GM23338 (cell line): ENCODE data around the gene PRPF31. TPM values are rescaled to one million over a fixed set of nuclear protein-coding genes. Genes with fewer than 3 reads are reported as not detected.

ENCODE experiments used
- ATAC-seq: fragments of 200-7000 bp; cut with Tn5 transposase; 3 replicates; pipeline ENCODE4 v1.9.1; 2020
- DNase-seq: peaks from one replicate; pipeline ENCODE4 v3.0.0-alpha.2; 2015; ENCODE audit warnings: low spot score
- H2AFZ ChIP-seq: fragments of 200-600 bp; sonication (generic); 2 replicates; pipeline ENCODE4 v1.8.0; 2016; ENCODE audit warnings: antibody characterized with exemption, mild to moderate bottlenecking, moderate library complexity
- H3F3A ChIP-seq: fragments of 200-600 bp; sonication (generic); replicated peaks from 2 replicates; pipeline ENCODE4 v1.8.0; 2017; ENCODE audit warnings: antibody characterized with exemption, mixed run types, low read depth
- H3K27ac ChIP-seq: fragments of 200-600 bp; sonication (generic); 2 replicates; pipeline ENCODE4 v1.6.1; 2016; ENCODE audit warnings: low read depth
- H3K27me3 ChIP-seq: fragments of 200-600 bp; sonication (generic); 2 replicates; pipeline ENCODE4 v1.8.0; 2016; ENCODE audit warnings: mild to moderate bottlenecking, mixed run types, moderate library complexity; ENCODE audit not compliant: insufficient read depth
- H3K36me3 ChIP-seq: fragments of 200-600 bp; sonication (generic); 2 replicates; pipeline ENCODE4 v1.8.0; 2016; ENCODE audit warnings: mild to moderate bottlenecking; ENCODE audit not compliant: insufficient read depth
- H3K4me1 ChIP-seq: fragments of 200-600 bp; sonication (generic); 2 replicates; pipeline ENCODE4 v1.8.0; 2016; ENCODE audit warnings: mild to moderate bottlenecking, moderate library complexity; ENCODE audit not compliant: insufficient read depth
- H3K4me2 ChIP-seq: fragments of 200-600 bp; sonication (generic); 2 replicates; pipeline ENCODE4 v1.7.1; 2017; ENCODE audit warnings: mixed run types
- H3K4me3 ChIP-seq: fragments of 200-600 bp; sonication (generic); 2 replicates; pipeline ENCODE4 v1.6.1; 2016; ENCODE audit warnings: mixed run types
- H3K79me2 ChIP-seq: fragments of 200-600 bp; sonication (generic); replicated peaks from 2 replicates; pipeline ENCODE4 v1.8.0; 2017; ENCODE audit warnings: mild to moderate bottlenecking; ENCODE audit not compliant: insufficient read depth
- H3K9me2 ChIP-seq: fragments of 200-600 bp; sonication (generic); 2 replicates; pipeline ENCODE4 v1.8.0; 2017; ENCODE audit not compliant: insufficient read depth
- H4K20me1 ChIP-seq: fragments of 200-600 bp; sonication (generic); replicated peaks from 2 replicates; pipeline ENCODE4 v1.8.0; 2017; ENCODE audit warnings: mild to moderate bottlenecking; ENCODE audit not compliant: insufficient read depth
- H3K27ac Mint-ChIP-seq: 2 replicates; pipeline ENCODE4 v1.8.0; 2020; ENCODE audit warnings: inconsistent platforms, mild to moderate bottlenecking, moderate library complexity, mixed read lengths
- H3K27me3 Mint-ChIP-seq: 3 replicates; pipeline ENCODE4 v1.8.0; 2022; ENCODE audit warnings: low read depth, mild to moderate bottlenecking, moderate library complexity, mixed read lengths, inconsistent platforms; ENCODE audit not compliant: insufficient read depth, poor library complexity
- H3K36me3 Mint-ChIP-seq: 3 replicates; pipeline ENCODE4 v1.8.0; 2021; ENCODE audit warnings: low read depth, mild to moderate bottlenecking, inconsistent platforms, moderate library complexity, mixed read lengths
- H3K4me1 Mint-ChIP-seq: 3 replicates; pipeline ENCODE4 v1.8.0; 2020; ENCODE audit warnings: mild to moderate bottlenecking, inconsistent platforms, mixed read lengths
- H3K4me3 Mint-ChIP-seq: 3 replicates; pipeline ENCODE4 v1.8.0; 2021; ENCODE audit warnings: moderate library complexity, mild to moderate bottlenecking, inconsistent platforms, mixed read lengths
- H3K9me3 Mint-ChIP-seq: 3 replicates; pipeline ENCODE4 v1.8.0; 2020; ENCODE audit warnings: moderate library complexity, mild to moderate bottlenecking, inconsistent platforms, mixed read lengths
- CREB1 ChIP-seq: fragments of 250-450 bp; sonication (Bioruptor Pico); IDR thresholded peaks from 2 replicates; pipeline ENCODE4 v1.5.0; 2020; ENCODE audit warnings: low read depth, mild to moderate bottlenecking, moderate library complexity
- EZH2 ChIP-seq: fragments of 200-600 bp; sonication (generic); IDR thresholded peaks from one replicate; pipeline ENCODE4 v1.8.0; 2017; ENCODE audit warnings: antibody characterized with exemption, mild to moderate bottlenecking, low read depth; ENCODE audit not compliant: unreplicated experiment
- JUNB ChIP-seq: IDR thresholded peaks from one replicate; pipeline ENCODE4 v1.6.1; 2016; ENCODE audit warnings: antibody characterized with exemption; ENCODE audit not compliant: unreplicated experiment
- NANOG ChIP-seq: IDR thresholded peaks from 2 replicates; pipeline ENCODE4 v1.6.1; 2016; ENCODE audit warnings: antibody characterized with exemption, borderline replicate concordance
- STAT1 ChIP-seq: IDR thresholded peaks from one replicate; pipeline ENCODE4 v1.6.1; 2016; ENCODE audit warnings: antibody characterized with exemption; ENCODE audit not compliant: unreplicated experiment
- ZNF114 ChIP-seq: fragments of 250-450 bp; sonication (Bioruptor Pico); IDR thresholded peaks from 2 replicates; pipeline ENCODE4 v1.5.0; 2020; ENCODE audit warnings: mild to moderate bottlenecking, moderate library complexity
- ZNF331 ChIP-seq: fragments of 250-450 bp; sonication (Bioruptor Pico); IDR thresholded peaks from 2 replicates; pipeline ENCODE4 v1.5.0; 2020; ENCODE audit warnings: low read depth, mild to moderate bottlenecking, moderate library complexity
- polyA plus RNA-seq: library from polyadenylated mRNA; unstranded; fragments of >200 nt; fragmentation: Nextera tagmentation; extraction: Ambion mirVana; gene quantifications from 2 replicates; pipeline ENCODE4 v1.2.1, GENCODE V29; 2016
- total RNA-seq: library from RNA; depleted of rRNA; stranded (reverse); fragments of >200 nt; shearing (Covaris generic); gene quantifications from 2 replicates; pipeline ENCODE4 v1.2.3, GENCODE V29; 2014
- TF ChIP-seq, protein P1 (sequence below): fragments of 250-450 bp; sonication (Bioruptor Pico); IDR thresholded peaks from 2 replicates; pipeline ENCODE4 v1.5.0; 2020; ENCODE audit warnings: mild to moderate bottlenecking, moderate library complexity
- TF ChIP-seq, protein P2 (sequence below): IDR thresholded peaks from 2 replicates; pipeline ENCODE4 v1.6.1; 2016; ENCODE audit warnings: antibody characterized with exemption
- TF ChIP-seq, protein P3 (sequence below): IDR thresholded peaks from one replicate; pipeline ENCODE4 v1.6.1; 2018; ENCODE audit warnings: antibody characterized with exemption; ENCODE audit not compliant: unreplicated experiment

The PRPF31 gene
- total and polyA plus RNA-seq, 2 experiments from 2014 or later, result 83.3 to 94.2 TPM

DNA sequence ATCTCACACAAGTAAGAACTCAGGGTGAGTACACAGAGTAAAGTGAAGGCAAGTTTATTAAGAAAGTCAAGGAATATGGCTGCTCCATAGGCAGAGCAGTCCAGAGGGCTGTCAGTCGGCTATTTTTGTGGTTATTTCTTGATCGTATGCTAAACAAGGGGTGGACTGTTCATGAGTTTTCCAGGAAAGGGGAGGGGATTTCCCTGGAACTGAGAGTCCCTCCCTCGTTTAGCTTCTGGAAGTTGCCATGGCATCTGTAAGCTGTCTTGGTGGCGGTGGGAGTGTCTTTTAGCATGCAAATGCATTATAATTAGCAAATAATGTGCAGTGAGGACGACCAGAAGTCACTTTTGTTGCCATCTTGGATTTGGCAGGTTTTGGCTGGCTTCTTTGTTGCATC, 46.1 kb upstream of the PRPF31 start:
- Histone ChIP-seq H3K36me3 (no peaks in the 10 kb centered on the region), H3K4me2 (no peak overlapping the region), H3K79me2 (no peaks in the 10 kb centered on the region), H3K9me2 (0 out of 2 replicates have a peak, but pooled peaks cover 5% of the 10 kb centered on the region), H3K27ac (no peak overlapping the region), H3K4me3 (no peak overlapping the region), H3K27me3 (no peaks in the 10 kb centered on the region), H3F3A (no peaks in the 10 kb centered on the region), H3K4me1 (no peaks in the 10 kb centered on the region), H4K20me1 (no peaks in the 10 kb centered on the region), H2AFZ (no peak overlapping the region)
- ATAC-seq (no peak), DNase-seq (no peak)
- H3K4me1 Mint-ChIP-seq, result no peaks in the 10 kb centered on the region
- peaks cover 8% of the 10 kb centered on the region for H3K27me3 Mint-ChIP-seq
- H3K4me3 Mint-ChIP-seq, result no peak overlapping the region; the same call in 2 of the 3 replicates
- H3K36me3 Mint-ChIP-seq, result no peaks in the 10 kb centered on the region; the same call in 2 of the 3 replicates
- TF ChIP-seq ZNF114, result no peak
- no peak overlapping the region for H3K27ac Mint-ChIP-seq
- peaks cover 5% of the 10 kb centered on the region; the same call in 2 of the 3 replicates for H3K9me3 Mint-ChIP-seq

DNA sequence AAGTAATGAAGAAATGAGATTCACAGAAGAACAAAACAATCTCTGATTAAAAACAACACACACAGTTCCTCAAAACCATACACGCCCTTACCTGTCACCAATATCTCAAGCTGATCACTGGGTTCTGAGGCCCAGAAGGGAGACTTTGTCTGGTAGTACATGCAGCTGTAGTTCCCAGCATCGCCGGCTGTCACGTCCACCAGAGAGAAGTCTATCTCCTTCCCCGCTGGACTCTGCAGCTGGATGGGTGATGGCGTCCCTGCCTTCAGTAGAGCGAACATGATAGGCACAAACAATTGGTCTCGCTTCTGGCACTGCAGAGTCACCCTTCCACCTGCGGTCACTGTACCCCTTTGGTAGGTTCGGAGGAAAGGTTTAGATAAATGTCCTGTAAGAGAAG, 41.7 kb upstream of the PRPF31 start:
- Histone ChIP-seq H3K27ac (no peak overlapping the region), H3K36me3 (no peaks in the 10 kb centered on the region), H4K20me1 (no peaks in the 10 kb centered on the region), H3K79me2 (no peaks in the 10 kb centered on the region), H2AFZ (no peak overlapping the region), H3K27me3 (no peaks in the 10 kb centered on the region), H3K4me3 (no peak overlapping the region), H3K4me1 (no peaks in the 10 kb centered on the region), H3F3A (no peaks in the 10 kb centered on the region), H3K9me2 (0 out of 2 replicates have a peak, but pooled peaks cover 5% of the 10 kb centered on the region), H3K4me2 (no peak overlapping the region)
- ATAC-seq (no peak), DNase-seq (no peak)
- peaks cover 8% of the 10 kb centered on the region for H3K9me3 Mint-ChIP-seq
- peaks cover 8% of the 10 kb centered on the region for H3K27me3 Mint-ChIP-seq
- H3K27ac Mint-ChIP-seq, result no peak overlapping the region
- no peaks in the 10 kb centered on the region; the same call in 2 of the 3 replicates for H3K36me3 Mint-ChIP-seq
- TF ChIP-seq JUNB, result no peak
- TF ChIP-seq ZNF331 (CRISPR knock-in tag), result no peak
- no peak for TF ChIP-seq ZNF114
- no peak for TF ChIP-seq NANOG
- TF ChIP-seq, protein P1, sequence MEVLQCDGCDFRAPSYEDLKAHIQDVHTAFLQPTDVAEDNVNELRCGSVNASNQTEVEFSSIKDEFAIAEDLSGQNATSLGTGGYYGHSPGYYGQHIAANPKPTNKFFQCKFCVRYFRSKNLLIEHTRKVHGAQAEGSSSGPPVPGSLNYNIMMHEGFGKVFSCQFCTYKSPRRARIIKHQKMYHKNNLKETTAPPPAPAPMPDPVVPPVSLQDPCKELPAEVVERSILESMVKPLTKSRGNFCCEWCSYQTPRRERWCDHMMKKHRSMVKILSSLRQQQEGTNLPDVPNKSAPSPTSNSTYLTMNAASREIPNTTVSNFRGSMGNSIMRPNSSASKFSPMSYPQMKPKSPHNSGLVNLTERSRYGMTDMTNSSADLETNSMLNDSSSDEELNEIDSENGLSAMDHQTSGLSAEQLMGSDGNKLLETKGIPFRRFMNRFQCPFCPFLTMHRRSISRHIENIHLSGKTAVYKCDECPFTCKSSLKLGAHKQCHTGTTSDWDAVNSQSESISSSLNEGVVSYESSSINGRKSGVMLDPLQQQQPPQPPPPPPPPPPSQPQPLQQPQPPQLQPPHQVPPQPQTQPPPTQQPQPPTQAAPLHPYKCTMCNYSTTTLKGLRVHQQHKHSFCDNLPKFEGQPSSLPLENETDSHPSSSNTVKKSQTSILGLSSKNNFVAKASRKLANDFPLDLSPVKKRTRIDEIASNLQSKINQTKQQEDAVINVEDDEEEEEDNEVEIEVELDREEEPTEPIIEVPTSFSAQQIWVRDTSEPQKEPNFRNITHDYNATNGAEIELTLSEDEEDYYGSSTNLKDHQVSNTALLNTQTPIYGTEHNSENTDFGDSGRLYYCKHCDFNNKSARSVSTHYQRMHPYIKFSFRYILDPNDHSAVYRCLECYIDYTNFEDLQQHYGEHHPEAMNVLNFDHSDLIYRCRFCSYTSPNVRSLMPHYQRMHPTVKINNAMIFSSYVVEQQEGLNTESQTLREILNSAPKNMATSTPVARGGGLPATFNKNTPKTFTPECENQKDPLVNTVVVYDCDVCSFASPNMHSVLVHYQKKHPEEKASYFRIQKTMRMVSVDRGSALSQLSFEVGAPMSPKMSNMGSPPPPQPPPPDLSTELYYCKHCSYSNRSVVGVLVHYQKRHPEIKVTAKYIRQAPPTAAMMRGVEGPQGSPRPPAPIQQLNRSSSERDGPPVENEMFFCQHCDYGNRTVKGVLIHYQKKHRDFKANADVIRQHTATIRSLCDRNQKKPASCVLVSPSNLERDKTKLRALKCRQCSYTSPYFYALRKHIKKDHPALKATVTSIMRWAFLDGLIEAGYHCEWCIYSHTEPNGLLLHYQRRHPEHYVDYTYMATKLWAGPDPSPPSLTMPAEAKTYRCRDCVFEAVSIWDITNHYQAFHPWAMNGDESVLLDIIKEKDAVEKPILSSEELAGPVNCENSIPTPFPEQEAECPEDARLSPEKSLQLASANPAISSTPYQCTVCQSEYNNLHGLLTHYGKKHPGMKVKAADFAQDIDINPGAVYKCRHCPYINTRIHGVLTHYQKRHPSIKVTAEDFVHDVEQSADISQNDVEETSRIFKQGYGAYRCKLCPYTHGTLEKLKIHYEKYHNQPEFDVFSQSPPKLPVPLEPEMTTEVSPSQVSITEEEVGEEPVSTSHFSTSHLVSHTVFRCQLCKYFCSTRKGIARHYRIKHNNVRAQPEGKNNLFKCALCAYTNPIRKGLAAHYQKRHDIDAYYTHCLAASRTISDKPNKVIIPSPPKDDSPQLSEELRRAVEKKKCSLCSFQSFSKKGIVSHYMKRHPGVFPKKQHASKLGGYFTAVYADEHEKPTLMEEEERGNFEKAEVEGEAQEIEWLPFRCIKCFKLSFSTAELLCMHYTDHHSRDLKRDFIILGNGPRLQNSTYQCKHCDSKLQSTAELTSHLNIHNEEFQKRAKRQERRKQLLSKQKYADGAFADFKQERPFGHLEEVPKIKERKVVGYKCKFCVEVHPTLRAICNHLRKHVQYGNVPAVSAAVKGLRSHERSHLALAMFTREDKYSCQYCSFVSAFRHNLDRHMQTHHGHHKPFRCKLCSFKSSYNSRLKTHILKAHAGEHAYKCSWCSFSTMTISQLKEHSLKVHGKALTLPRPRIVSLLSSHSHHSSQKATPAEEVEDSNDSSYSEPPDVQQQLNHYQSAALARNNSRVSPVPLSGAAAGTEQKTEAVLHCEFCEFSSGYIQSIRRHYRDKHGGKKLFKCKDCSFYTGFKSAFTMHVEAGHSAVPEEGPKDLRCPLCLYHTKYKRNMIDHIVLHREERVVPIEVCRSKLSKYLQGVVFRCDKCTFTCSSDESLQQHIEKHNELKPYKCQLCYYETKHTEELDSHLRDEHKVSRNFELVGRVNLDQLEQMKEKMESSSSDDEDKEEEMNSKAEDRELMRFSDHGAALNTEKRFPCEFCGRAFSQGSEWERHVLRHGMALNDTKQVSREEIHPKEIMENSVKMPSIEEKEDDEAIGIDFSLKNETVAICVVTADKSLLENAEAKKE (CRISPR knock-in tag), result no peak
- TF ChIP-seq CREB1, result no peak
- TF ChIP-seq, protein P2, sequence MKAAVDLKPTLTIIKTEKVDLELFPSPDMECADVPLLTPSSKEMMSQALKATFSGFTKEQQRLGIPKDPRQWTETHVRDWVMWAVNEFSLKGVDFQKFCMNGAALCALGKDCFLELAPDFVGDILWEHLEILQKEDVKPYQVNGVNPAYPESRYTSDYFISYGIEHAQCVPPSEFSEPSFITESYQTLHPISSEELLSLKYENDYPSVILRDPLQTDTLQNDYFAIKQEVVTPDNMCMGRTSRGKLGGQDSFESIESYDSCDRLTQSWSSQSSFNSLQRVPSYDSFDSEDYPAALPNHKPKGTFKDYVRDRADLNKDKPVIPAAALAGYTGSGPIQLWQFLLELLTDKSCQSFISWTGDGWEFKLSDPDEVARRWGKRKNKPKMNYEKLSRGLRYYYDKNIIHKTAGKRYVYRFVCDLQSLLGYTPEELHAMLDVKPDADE, result no peak
- TF ChIP-seq, protein P3, sequence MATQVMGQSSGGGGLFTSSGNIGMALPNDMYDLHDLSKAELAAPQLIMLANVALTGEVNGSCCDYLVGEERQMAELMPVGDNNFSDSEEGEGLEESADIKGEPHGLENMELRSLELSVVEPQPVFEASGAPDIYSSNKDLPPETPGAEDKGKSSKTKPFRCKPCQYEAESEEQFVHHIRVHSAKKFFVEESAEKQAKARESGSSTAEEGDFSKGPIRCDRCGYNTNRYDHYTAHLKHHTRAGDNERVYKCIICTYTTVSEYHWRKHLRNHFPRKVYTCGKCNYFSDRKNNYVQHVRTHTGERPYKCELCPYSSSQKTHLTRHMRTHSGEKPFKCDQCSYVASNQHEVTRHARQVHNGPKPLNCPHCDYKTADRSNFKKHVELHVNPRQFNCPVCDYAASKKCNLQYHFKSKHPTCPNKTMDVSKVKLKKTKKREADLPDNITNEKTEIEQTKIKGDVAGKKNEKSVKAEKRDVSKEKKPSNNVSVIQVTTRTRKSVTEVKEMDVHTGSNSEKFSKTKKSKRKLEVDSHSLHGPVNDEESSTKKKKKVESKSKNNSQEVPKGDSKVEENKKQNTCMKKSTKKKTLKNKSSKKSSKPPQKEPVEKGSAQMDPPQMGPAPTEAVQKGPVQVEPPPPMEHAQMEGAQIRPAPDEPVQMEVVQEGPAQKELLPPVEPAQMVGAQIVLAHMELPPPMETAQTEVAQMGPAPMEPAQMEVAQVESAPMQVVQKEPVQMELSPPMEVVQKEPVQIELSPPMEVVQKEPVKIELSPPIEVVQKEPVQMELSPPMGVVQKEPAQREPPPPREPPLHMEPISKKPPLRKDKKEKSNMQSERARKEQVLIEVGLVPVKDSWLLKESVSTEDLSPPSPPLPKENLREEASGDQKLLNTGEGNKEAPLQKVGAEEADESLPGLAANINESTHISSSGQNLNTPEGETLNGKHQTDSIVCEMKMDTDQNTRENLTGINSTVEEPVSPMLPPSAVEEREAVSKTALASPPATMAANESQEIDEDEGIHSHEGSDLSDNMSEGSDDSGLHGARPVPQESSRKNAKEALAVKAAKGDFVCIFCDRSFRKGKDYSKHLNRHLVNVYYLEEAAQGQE, result no peak
- no peak for TF ChIP-seq EZH2
- no peak for TF ChIP-seq STAT1
- H3K4me3 Mint-ChIP-seq, result no peak overlapping the region
- H3K4me1 Mint-ChIP-seq, result peaks cover 3% of the 10 kb centered on the region; the same call in 1 of the 3 replicates
